Stimulated activated CD4-positive, alpha-beta T cell treated with anti-CD3 and anti-CD28 coated beads, Interleukin-12 subunit alpha, Interleukin-12 subunit beta, amount 100 ng/mL, for 24 hours (primary cell): ENCODE results near the gene BMPER.

ENCODE experiments used
- DNase-seq, 2 experiments: peaks; one replicate each; pipeline ENCODE4 v3.0.0-alpha.2; 2020; ENCODE audit warnings: low read depth in 2 of 2

Gene BMPER

GRCh38 chr7:34062826-34063225, 157.5 kb downstream of the BMPER start:
- DNase-seq = no peak

- DNase-seq = no peak
These were observed 159.3 kb downstream of the BMPER start for GRCh38 chr7:34064519-34065158.

- no peak for DNase-seq
These were observed 161.1 kb downstream of the BMPER start for GRCh38 chr7:34066411-34066810.

- no peak for DNase-seq
These were observed 161.9 kb downstream of the BMPER start for GRCh38 chr7:34067005-34067778.

GRCh38 chr7:34069676-34070075, 164.3 kb downstream of the BMPER start:
- no peak for DNase-seq

- DNase-seq = no peak
These were observed 165.4 kb downstream of the BMPER start for GRCh38 chr7:34070511-34071323.

GRCh38 chr7:34073676-34074075, 168.3 kb downstream of the BMPER start:
- no peak for DNase-seq

GRCh38 chr7:34074421-34074820, 169.1 kb downstream of the BMPER start:
- no peak for DNase-seq

- DNase-seq = no peak
These were observed 170.4 kb downstream of the BMPER start for GRCh38 chr7:34075523-34076370.

GRCh38 chr7:34077168-34077567, 171.8 kb downstream of the BMPER start:
- DNase-seq = no peak

GRCh38 chr7:34078864-34079263, 173.5 kb downstream of the BMPER start:
- DNase-seq = no peak

GRCh38 chr7:34080513-34080912, 175.2 kb downstream of the BMPER start:
- DNase-seq = no peak

GRCh38 chr7:34081935-34082334, 176.6 kb downstream of the BMPER start:
- DNase-seq = no peak

- no peak for DNase-seq
These were observed 178.1 kb downstream of the BMPER start for GRCh38 chr7:34083440-34083839.

- DNase-seq = no peak
These were observed 179.3 kb downstream of the BMPER start for GRCh38 chr7:34084651-34085050.

- no peak for DNase-seq
These were observed 180.7 kb downstream of the BMPER start for GRCh38 chr7:34086064-34086463.

GRCh38 chr7:34086981-34087380, 181.6 kb downstream of the BMPER start:
- no peak for DNase-seq

GRCh38 chr7:34087892-34088891, 182.9 kb downstream of the BMPER start:
- DNase-seq = no peak

GRCh38 chr7:34090816-34091215, 185.5 kb downstream of the BMPER start:
- no peak for DNase-seq

- DNase-seq = no peak
These were observed 186.1 kb downstream of the BMPER start for GRCh38 chr7:34091321-34091917.
